GM12892 (cell line): ENCODE data around the gene NDUFA7.

ENCODE experiments used
- POLR2A ChIP-seq: IDR thresholded peaks from 2 replicates; pipeline ENCODE4 v1.6.1; 2011; ENCODE audit warnings: low read depth, low read length, control low read depth
- POLR2AphosphoS5 ChIP-seq: IDR thresholded peaks from 2 replicates; pipeline ENCODE4 v1.6.1; 2011; ENCODE audit warnings: low read depth, low read length, control low read depth

DNA sequence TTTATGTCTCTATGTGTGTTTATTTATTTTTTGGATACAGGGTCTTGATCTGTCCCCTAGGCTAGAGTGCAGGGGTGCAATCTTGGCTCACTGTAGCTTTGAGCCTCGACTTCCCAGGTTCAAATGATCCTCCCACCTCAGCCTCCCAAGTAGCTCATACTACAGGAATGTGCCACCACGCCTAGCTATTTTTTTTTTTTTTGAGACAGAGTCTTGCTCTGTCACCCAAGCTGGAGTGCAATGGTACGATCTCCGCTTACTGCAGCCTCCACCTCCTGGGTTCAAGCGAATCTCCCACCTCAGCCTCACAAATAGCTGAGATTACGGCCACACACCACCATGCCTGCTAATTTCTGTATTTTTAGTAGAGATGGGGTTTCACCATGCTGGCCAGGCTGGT, 37.8 kb upstream of the NDUFA7 start:
- TF ChIP-seq POLR2A (no peak), POLR2AphosphoS5 (no peak)
